Right cardiac atrium (tissue), 5 donors: ENCODE data around the gene TTC28. TPM values are rescaled to one million over a fixed set of nuclear protein-coding genes. Genes with fewer than 3 reads are reported as not detected.

ENCODE experiments used
- ATAC-seq, 2 donors: fragments of 200-7000 bp; cut with Tn5 transposase; one replicate each; pipeline versions ENCODE4 v1.8.0 to v1.9.1; 2020; ENCODE audit warnings: moderate library complexity in 2 of 2, mild to moderate bottlenecking in 1 of 2
- DNase-seq, 3 donors: peaks; one replicate each; pipeline ENCODE4 v3.0.0-alpha.2; 2020
- H3K27ac ChIP-seq: one replicate; pipeline ENCODE4 v1.5.1; 2013; ENCODE audit warnings: mild to moderate bottlenecking, low read length, control low read depth, moderate library complexity
- H3K27me3 ChIP-seq: one replicate; pipeline ENCODE4 v1.6.1; 2013; ENCODE audit not compliant: control insufficient read depth, insufficient read depth
- H3K4me1 ChIP-seq: one replicate; pipeline ENCODE4 v1.6.1; 2013; ENCODE audit warnings: low read length; ENCODE audit not compliant: control insufficient read depth, insufficient read depth
- H3K4me3 ChIP-seq: one replicate; pipeline ENCODE4 v1.5.1; 2013; ENCODE audit warnings: low read length, control low read depth
- H3K9me3 ChIP-seq: one replicate; pipeline ENCODE4 v1.6.1; 2013; ENCODE audit warnings: low read length; ENCODE audit not compliant: control insufficient read depth
- WGBS: extraction: QIAGEN DNeasy Blood & Tissue Kit; methylation state at CpG from one replicate; pipeline ENCODE4 v1.1.7; 2013; 5-methylcytosine and 5-hydroxymethylcytosine counted together
- intact Hi-C, 4 donors: fragments of 100-400 bp; cut with DNase I; formaldehyde crosslinking; loops; one replicate each; pipeline versions ENCODE4 v1.11.0 to v1.14.0; 2022 to 2023
- polyA plus RNA-seq: library from polyadenylated mRNA; stranded (reverse); fragments of 200-250 nt; gene quantifications from one replicate; pipeline ENCODE4 v1.2.3, GENCODE V29; 2013
- total RNA-seq, 4 donors: library from RNA; stranded (reverse); fragmentation: NEBNext Ultra II Directional; extraction: Animal tissue kit (Norgen Biotek cat#: 25700); gene quantifications; one replicate each; pipeline ENCODE4 v1.2.1, GENCODE V29; 2021
- donor health status: healthy with polysubstance abuse.
- donor health status: DM: no; HTN: yes; CAD: no.
- donor health status: DM: no; HTN: no; CAD: no.
- donor health status: DM: no; HTN: yes; CAD: no; lungs with severe emphysema.
- donor health status: DM: yes; HTN: yes; CAD: no.

TTC28 gene
- total and polyA plus RNA-seq, 5 donors = 5.7 to 21.1 (median 18.9) TPM

DNA sequence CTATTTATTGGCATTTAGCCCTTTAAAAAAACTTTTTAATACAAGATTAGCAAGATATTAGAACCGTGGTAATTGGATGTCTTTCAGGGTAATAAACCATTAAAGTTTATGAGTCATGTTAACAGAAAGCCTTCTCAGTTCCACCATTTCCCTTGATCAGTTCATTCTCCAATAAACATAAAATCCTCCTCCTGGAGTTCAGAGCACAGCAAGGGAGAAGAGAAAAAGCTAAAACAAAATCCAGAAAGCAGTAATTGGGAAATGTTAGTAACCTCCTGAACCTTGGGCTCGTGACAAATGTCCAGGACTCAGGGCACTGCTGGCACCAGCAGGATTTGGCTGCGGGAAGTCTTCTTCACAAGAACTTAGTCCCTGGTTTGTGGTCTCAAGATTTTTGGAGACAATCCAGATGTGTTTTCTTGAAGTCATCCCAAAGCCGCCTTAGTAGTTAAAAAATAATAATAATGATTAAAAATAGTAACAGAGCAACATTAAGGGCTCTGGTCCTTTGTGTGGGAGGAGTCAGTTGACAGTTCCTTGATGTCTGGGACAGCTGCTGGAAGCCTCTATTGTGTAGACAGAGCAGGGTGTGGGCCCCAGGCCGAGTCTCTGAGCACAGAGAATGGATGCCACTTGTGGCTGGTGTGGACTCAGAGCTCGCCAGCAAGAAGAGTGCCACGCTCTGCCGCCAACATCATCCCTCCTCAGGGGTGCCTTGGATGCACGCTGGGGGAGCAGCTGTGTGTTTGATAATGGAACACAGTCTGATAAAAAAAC is 717.2 kb downstream of the TTC28 start:
- ATAC-seq = peak; percentile 88 to 92

DNA sequence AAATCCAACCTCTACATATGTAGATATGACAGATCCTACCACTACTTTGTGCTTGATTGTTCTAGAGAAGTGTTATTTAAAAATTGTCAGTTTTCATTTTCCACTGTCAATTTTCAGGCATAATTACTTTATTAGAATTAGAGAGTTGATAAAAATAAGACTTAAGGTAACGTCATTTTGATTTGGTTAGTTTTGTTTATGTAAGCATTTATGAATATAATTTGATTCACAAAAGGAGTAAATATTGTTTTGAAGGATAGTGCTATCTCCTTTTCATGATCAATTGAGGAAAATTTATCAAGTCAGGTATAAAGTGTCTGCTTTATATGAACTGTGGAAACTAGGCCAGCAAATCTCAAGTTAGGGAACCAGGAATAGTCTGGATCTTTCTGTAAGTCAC is 718.0 kb downstream of the TTC28 start:
- no peak overlapping the region for H3K27ac ChIP-seq
- WGBS = 67% methylated on average over 1 of the region's 1 CpG
- H3K27me3 ChIP-seq = no peaks in the 10 kb centered on the region
- H3K4me3 ChIP-seq = no peak overlapping the region
- peaks cover 3% of the 10 kb centered on the region for H3K4me1 ChIP-seq
- intact Hi-C loops = loop anchor here in 1 of 4 donors (10.0 kb wide), 1 partner anchor 57 kb away; no protein-coding TSS in a partner anchor
- no peaks in the 10 kb centered on the region for H3K9me3 ChIP-seq
- DNase-seq (no peak), ATAC-seq (no peak)

More for the DNA sequence above, 717.2 kb downstream of the TTC28 start:
- Histone ChIP-seq H3K4me3 (no peak overlapping the region), H3K27me3 (no peaks in the 10 kb centered on the region), H3K27ac (no peak overlapping the region), H3K9me3 (no peaks in the 10 kb centered on the region), H3K4me1 (peaks cover 3% of the 10 kb centered on the region)
- intact Hi-C loops = loop anchor here in 1 of 4 donors (10.0 kb wide), 1 partner anchor 58 kb away; no protein-coding TSS in a partner anchor
- 41% methylated on average over 9 of the region's 9 CpGs for WGBS
- DNase-seq = peak in 2 of 3 donors; percentile 67 to 68

- no peak for DNase-seq
- H3K27me3 ChIP-seq = no peaks in the 10 kb centered on the region
- H3K27ac ChIP-seq = no peak overlapping the region
- intact Hi-C loops = loop anchor here in 1 of 4 donors (10.0 kb wide), 1 partner anchor 56 kb away; no protein-coding TSS in a partner anchor
- H3K9me3 ChIP-seq = no peaks in the 10 kb centered on the region
- H3K4me1 ChIP-seq = peaks cover 3% of the 10 kb centered on the region
- 55% methylated on average over 4 of the region's 4 CpGs for WGBS
- no peak overlapping the region for H3K4me3 ChIP-seq
- ATAC-seq = no peak
These were observed 718.5 kb downstream of the TTC28 start for GRCh38 chr22:27961182-27961581.

DNA sequence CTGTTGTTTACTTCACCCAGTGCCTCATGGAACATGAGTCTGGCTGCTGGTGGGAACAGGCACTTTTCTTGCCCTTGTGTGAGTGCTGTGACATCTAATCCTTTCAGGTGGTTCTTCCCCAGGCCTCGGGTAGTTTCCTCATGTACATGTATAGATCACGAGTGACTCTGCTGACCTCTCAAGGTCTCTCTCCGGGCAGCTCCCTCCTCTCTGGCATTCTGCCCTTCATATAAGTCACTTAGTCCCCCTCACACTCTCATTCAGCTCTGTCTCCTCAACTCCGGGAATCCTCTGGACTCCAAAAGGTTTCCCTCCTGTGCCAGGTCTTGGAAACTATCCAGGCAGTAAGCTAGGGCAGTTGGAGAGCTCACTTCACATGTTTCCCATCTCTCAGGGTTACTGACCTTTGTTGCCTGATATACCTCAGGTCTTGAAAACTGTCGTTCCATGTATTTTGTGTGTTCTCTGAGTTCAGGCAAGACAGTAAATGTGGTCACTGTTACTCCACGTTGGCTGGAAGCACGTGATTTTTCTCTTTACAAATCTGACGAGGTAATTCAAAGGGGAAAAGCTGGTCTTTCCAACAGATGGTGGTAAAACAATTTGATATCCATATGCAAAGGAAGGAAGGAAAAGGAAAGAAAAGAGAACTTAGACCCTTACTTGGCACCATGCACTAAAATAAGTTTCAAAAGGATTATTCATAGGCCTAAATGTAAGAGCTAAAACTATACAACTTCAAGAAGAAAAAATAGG is 720.1 kb downstream of the TTC28 start:
- DNase-seq = no peak
- no peak for ATAC-seq
- Histone ChIP-seq H3K9me3 (no peaks in the 10 kb centered on the region), H3K4me1 (peaks cover 3% of the 10 kb centered on the region), H3K27ac (no peak overlapping the region), H3K4me3 (no peak overlapping the region), H3K27me3 (no peaks in the 10 kb centered on the region)
- intact Hi-C loops = loop anchor here in 1 of 4 donors (10.0 kb wide), 1 partner anchor 55 kb away; no protein-coding TSS in a partner anchor
- 51% methylated on average over 8 of the region's 8 CpGs for whole genome bisulfite sequencing

DNA sequence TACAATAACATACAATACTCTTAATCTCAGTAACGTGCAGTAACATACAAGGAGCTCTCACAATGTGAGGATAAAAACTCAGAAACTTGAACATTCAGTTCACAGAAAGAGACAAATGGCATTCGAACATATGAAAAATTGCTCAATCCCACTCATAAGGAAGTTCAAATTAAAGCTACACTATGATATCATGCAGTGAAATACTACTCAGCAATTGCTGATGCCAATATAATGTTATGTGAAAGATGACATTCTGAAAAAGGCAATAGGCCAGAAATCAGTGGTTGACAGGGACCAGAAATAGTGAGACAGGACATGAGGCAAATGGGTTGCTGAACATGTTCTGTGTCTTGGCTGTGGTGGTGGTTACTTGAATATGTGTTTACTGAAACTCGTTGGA is 726.9 kb downstream of the TTC28 start:
- H3K27ac ChIP-seq = no peak overlapping the region

DNA sequence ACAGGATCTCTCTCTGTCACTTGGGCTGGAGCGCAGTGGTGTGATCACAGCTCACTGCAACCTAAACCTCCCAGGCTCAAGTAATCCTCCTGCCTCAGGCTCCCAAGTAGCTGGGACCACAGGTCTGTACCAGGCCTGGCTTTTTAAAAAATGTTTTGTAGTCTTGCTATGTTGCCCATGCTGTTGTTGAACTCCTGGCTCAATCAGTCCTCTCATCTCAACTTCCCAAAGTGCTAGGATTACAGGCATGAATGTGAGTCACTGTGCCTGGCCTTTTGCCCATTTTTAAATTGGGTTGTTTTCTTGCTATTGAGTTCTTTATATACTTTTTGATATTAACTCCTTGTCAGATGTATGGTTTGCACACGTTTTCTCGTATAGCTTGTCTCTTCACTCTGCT is 727.5 kb downstream of the TTC28 start:
- no peaks in the 10 kb centered on the region for H3K9me3 ChIP-seq
- no peak overlapping the region for H3K4me3 ChIP-seq
- H3K4me1 ChIP-seq = peaks cover 2% of the 10 kb centered on the region
- intact Hi-C loops = no loop called here
- WGBS = 81% methylated on average over 3 of the region's 3 CpGs
- DNase-seq (no peak), ATAC-seq (no peak)
- no peak overlapping the region for H3K27ac ChIP-seq
- H3K27me3 ChIP-seq = no peaks in the 10 kb centered on the region

More for the DNA sequence above, 726.9 kb downstream of the TTC28 start:
- no peak overlapping the region for H3K4me3 ChIP-seq
- DNase-seq (no peak), ATAC-seq (no peak)
- H3K27me3 ChIP-seq = no peaks in the 10 kb centered on the region
- intact Hi-C loops = no loop called here
- H3K9me3 ChIP-seq = no peaks in the 10 kb centered on the region
- peaks cover 2% of the 10 kb centered on the region for H3K4me1 ChIP-seq
- 81% methylated on average over 3 of the region's 3 CpGs for WGBS

- WGBS = 75% methylated on average over 3 of the region's 3 CpGs
- no peak for ATAC-seq
- no peaks in the 10 kb centered on the region for H3K27me3 ChIP-seq
These were observed 730.2 kb downstream of the TTC28 start for GRCh38 chr22:27949421-27949820.

DNA sequence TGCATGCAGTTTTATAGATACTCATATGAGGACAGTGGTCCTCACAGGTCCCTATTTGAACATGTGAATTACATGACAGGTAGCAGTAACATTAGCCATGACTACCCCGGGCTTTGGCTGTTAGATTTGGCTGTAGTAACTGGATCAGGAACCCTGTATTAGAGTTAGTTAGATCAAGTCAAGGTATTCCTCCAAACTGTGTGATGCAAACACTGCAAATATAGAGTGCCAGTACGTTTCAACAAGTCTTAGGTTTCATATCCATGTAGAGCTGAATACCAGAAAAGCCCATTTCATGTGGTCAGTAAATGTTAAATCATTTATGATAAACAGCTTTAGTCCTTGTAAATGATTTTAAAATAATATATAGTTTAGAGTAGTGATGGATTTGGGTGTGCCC is 731.1 kb downstream of the TTC28 start:
- ATAC-seq (no peak), DNase-seq (no peak)
- H3K27ac ChIP-seq = no peak overlapping the region
- intact Hi-C loops = no loop called here
- no peaks in the 10 kb centered on the region for H3K27me3 ChIP-seq
- WGBS = 80% methylated on average over 2 of the region's 2 CpGs
- H3K4me3 ChIP-seq = no peak overlapping the region
- no peaks in the 10 kb centered on the region for H3K9me3 ChIP-seq
- H3K4me1 ChIP-seq = peaks cover 2% of the 10 kb centered on the region

More at GRCh38 chr22:27949421-27949820, 730.2 kb downstream of the TTC28 start:
- Histone ChIP-seq H3K4me1 (peaks cover 2% of the 10 kb centered on the region), H3K4me3 (no peak overlapping the region), H3K9me3 (no peaks in the 10 kb centered on the region), H3K27ac (no peak overlapping the region)
- DNase-seq = no peak
- intact Hi-C loops = no loop called here

DNA sequence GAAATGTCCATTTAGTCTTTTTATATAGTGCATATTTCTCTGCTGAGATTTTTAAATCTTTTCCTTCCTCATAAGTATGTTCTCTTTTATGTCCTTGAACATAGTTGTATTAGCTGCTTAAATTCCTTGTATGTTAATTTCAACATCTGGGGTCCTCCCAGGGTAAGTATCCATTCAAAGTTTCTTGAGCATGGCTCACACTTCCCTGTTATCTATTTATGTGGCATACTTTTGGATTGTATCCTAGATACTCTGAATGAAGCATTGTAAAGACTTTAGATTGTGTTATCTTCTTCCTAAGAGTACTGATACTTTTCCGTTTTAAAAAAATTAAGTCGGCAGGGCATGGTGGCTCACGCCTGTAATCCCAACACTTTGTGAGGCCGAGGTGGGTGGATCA is 732.2 kb downstream of the TTC28 start:
- Histone ChIP-seq H3K27me3 (no peaks in the 10 kb centered on the region), H3K27ac (no peak overlapping the region), H3K4me1 (peaks cover 2% of the 10 kb centered on the region), H3K4me3 (no peak overlapping the region), H3K9me3 (no peaks in the 10 kb centered on the region)
- ATAC-seq = no peak
- intact Hi-C loops = no loop called here
- no peak for DNase-seq
- whole genome bisulfite sequencing = 58% methylated on average over 4 of the region's 4 CpGs

DNA sequence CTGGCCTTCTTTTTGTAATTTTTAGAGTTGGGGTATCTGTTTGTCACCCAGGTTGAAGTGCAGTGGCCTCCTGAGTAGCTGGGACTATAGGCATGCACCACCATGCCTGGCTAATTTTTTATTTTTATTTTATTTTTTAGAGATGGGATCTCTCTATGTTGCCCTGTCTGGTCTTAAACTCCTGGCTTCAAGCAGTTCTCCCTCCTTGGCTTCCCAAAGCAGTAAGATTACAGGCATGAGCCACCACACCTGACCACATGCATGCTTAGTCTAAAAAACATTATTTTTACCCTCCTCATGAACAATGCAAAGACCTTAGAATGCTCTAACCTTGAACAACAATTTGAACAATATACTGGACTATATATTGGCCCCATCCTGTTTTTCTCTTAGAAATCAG is 738.5 kb downstream of the TTC28 start:
- Histone ChIP-seq H3K27ac (no peak overlapping the region), H3K27me3 (no peaks in the 10 kb centered on the region), H3K4me1 (no peaks in the 10 kb centered on the region), H3K9me3 (no peaks in the 10 kb centered on the region), H3K4me3 (no peak overlapping the region)
- no peak for DNase-seq
- intact Hi-C loops = no loop called here
- ATAC-seq = no peak

DNA sequence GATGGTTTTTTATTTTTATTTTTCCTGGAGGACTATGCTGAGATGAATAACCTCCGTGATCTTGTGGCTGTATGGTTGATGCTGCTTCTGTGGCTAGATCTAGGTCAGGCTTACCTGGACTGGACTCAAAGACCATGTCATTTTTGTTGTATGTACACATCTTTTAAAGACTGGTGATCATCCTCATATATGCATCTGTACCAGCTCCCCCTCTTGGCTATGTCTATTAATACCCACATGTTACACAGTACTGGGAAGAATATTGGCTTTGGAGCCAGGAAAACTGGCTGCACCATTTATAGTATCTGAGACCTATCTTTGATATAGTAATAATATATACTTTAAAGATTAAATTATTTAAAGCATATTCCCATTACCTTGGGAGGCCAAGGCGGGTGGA is 742.2 kb downstream of the TTC28 start:
- no peak overlapping the region for H3K4me3 ChIP-seq
- DNase-seq (no peak), ATAC-seq (no peak)
- H3K27me3 ChIP-seq = no peaks in the 10 kb centered on the region
- WGBS = 96% methylated on average over 2 of the region's 2 CpGs
- no peaks in the 10 kb centered on the region for H3K9me3 ChIP-seq
- H3K27ac ChIP-seq = no peak overlapping the region
- H3K4me1 ChIP-seq = no peaks in the 10 kb centered on the region
- intact Hi-C loops = no loop called here
